ENCODE results near the gene GPC2. TPM values are rescaled to one million over a fixed set of nuclear protein-coding genes. Genes with fewer than 3 reads are reported as not detected.
"Not testable (repeated sequence)": the region's sequence is repeated elsewhere in the genome, so short reads cannot be mapped to it uniquely, and the experiment has no call there.

Gene GPC2
- total RNA-seq, 1 experiment from 2014 or later: 5.0 TPM

DNA sequence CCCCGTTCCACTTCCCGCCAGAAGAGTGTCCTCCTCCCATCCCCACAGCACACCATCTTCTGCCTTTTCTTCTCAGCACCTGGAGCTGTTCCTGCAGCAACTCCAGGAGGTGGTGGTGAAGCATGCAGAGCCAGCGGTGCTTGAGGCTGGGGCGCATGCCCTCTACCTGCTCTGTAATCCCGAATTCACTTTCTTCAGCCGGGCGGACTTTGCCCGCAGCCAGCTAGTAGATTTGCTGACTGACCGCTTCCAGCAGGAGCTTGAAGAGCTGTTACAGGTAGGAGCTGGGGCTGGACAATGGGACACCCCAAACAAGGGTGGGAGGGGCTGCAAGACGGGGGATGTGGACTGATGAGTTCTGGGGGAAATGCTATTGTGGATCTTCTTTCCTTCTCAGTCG lies 23.5 kb upstream of the GPC2 start:
- Mint-ChIP-seq H3K9me3 (ENCODE audit: unreplicated experiment) (no peaks in the 10 kb centered on the region), H3K36me3 (ENCODE audit: insufficient read depth, unreplicated experiment) (no peaks in the 10 kb centered on the region), H3K4me1 (ENCODE audit: low read depth, unreplicated experiment) (peaks cover 18% of the 10 kb centered on the region), H3K27me3 (ENCODE audit: insufficient read depth, unreplicated experiment) (no peaks in the 10 kb centered on the region), H3K27ac (ENCODE audit: unreplicated experiment) (peak overlapping the region; percentile 1), H3K4me3 (ENCODE audit: unreplicated experiment) (peak overlapping the region; percentile 18)
- BruUV-seq (replicated peaks): no TSS peak
- ChIA-PET CTCF (interaction anchor here (0.5 to 2.0 kb wide), 4 partner anchors 10 to 359 kb away, joined by 4 to 8 read pairs (median 6); no protein-coding TSS in a partner anchor), POLR2A (no interaction called here)
- Histone ChIP-seq H3K27me3 (replicated peaks; ENCODE audit: control insufficient read depth, insufficient read depth, low read length) (no peaks in the 10 kb centered on the region), H3K4me3 (ENCODE audit: low read depth, low read length) (no peak overlapping the region), H3K9me3 (no peaks in the 10 kb centered on the region), H3K4me1 (peaks cover 15% of the 10 kb centered on the region), H3K36me3 (ENCODE audit: control insufficient read depth, insufficient read depth, low read length) (no peaks in the 10 kb centered on the region)
- DNase-seq: peak; percentile 59 to 61
- TF ChIP-seq, protein P1, sequence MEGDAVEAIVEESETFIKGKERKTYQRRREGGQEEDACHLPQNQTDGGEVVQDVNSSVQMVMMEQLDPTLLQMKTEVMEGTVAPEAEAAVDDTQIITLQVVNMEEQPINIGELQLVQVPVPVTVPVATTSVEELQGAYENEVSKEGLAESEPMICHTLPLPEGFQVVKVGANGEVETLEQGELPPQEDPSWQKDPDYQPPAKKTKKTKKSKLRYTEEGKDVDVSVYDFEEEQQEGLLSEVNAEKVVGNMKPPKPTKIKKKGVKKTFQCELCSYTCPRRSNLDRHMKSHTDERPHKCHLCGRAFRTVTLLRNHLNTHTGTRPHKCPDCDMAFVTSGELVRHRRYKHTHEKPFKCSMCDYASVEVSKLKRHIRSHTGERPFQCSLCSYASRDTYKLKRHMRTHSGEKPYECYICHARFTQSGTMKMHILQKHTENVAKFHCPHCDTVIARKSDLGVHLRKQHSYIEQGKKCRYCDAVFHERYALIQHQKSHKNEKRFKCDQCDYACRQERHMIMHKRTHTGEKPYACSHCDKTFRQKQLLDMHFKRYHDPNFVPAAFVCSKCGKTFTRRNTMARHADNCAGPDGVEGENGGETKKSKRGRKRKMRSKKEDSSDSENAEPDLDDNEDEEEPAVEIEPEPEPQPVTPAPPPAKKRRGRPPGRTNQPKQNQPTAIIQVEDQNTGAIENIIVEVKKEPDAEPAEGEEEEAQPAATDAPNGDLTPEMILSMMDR (IDR thresholded peaks at IDR 0.05; ENCODE audit: insufficient read depth in 1 of 2, low read depth in 1 of 2, low read length in 1 of 2, severe bottlenecking in 1 of 2, unreplicated experiment in 1 of 2): peak in 1 of 2 experiments; percentile 4
- intact Hi-C loops (cut with micrococcal nuclease; ENCODE audit: unreplicated experiment): loop anchor here (1.0 kb wide), 2 partner anchors 10 to 17 kb away; no protein-coding TSS in a partner anchor

DNA sequence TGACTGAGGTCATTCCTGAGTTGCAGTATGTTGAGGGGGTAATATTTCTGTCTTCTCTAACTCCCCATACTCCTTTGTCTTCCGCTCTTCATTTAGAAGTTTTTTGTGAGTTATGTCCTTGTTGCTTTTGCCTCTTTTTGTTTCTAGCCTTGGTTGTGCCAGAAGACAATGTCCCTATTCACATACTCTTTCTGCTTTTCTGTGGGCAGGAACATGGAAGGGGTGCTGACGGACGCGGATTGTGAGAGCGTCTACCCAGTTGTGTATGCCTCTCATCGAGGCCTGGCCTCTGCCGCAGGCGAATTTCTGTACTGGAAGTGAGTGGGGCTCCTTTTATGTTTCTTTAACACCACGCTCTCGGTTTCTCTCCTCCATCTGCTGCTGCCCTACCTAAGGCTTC lies 21.1 kb upstream of the GPC2 start:
- Histone ChIP-seq H3K36me3 (ENCODE audit: control insufficient read depth, insufficient read depth, low read length) (no peaks in the 10 kb centered on the region), H3K4me1 (peaks cover 15% of the 10 kb centered on the region), H3K9me3 (no peaks in the 10 kb centered on the region), H3K27me3 (replicated peaks; ENCODE audit: control insufficient read depth, insufficient read depth, low read length) (no peaks in the 10 kb centered on the region), H3K4me3 (ENCODE audit: low read depth, low read length) (no peak overlapping the region)
- H3K36me3 Mint-ChIP-seq (ENCODE audit: insufficient read depth, unreplicated experiment): peaks cover 5% of the 10 kb centered on the region
- CTCF ChIA-PET: no interaction called here
- H3K4me3 Mint-ChIP-seq (ENCODE audit: unreplicated experiment): no peak overlapping the region
- no TSS peak for BruUV-seq (replicated peaks)
- no peaks in the 10 kb centered on the region for H3K27me3 Mint-ChIP-seq (ENCODE audit: insufficient read depth, unreplicated experiment)
- intact Hi-C loops (cut with micrococcal nuclease; ENCODE audit: unreplicated experiment): no loop called here
- POLR2A ChIA-PET: no interaction called here
- no peak overlapping the region for H3K27ac Mint-ChIP-seq (ENCODE audit: unreplicated experiment)
- no peaks in the 10 kb centered on the region for H3K9me3 Mint-ChIP-seq (ENCODE audit: unreplicated experiment)
- peaks cover 18% of the 10 kb centered on the region for H3K4me1 Mint-ChIP-seq (ENCODE audit: low read depth, unreplicated experiment)
- TF ChIP-seq, protein P1 (IDR thresholded peaks at IDR 0.05; ENCODE audit: insufficient read depth in 1 of 2, low read depth in 1 of 2, low read length in 1 of 2, severe bottlenecking in 1 of 2, unreplicated experiment in 1 of 2): no peak
- no peak for DNase-seq

DNA sequence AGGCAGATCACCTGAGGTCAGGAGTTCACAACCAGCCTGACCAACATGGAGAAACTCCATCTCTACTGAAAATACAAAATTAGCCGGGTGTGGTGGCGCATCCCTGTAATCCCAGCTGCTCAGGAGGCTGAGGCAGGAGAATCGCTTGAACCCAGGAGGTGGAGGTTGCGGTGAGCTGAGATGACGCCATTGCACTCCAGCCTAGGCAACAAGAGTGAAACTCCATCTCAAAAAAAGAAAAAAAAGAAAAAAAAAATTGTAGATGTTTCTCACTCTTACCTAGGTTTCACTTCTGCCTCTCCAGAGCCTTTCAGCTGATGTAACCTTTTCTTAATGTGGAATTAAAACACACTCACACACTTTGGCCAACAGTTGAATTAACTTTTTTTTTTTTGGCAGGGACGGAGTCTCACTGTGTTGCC lies 18.7 kb upstream of the GPC2 start:
- H3K36me3 ChIP-seq (ENCODE audit: control insufficient read depth, insufficient read depth, low read length); H3K4me1 Mint-ChIP-seq (ENCODE audit: low read depth, unreplicated experiment); DNase-seq; H3K36me3 Mint-ChIP-seq (ENCODE audit: insufficient read depth, unreplicated experiment); intact Hi-C loops (cut with micrococcal nuclease; ENCODE audit: unreplicated experiment); H3K27me3 ChIP-seq (replicated peaks; ENCODE audit: control insufficient read depth, insufficient read depth, low read length); H3K4me1 ChIP-seq; H3K9me3 Mint-ChIP-seq (ENCODE audit: unreplicated experiment); POLR2A ChIA-PET; H3K9me3 ChIP-seq; H3K27ac Mint-ChIP-seq (ENCODE audit: unreplicated experiment); H3K4me3 ChIP-seq (ENCODE audit: low read depth, low read length); H3K4me3 Mint-ChIP-seq (ENCODE audit: unreplicated experiment); BruUV-seq (replicated peaks); H3K27me3 Mint-ChIP-seq (ENCODE audit: insufficient read depth, unreplicated experiment): not testable (repeated sequence)
- CTCF ChIA-PET: interaction anchor here (0.6 kb wide), 1 partner anchor 63 kb away, joined by 3 read pairs; no protein-coding TSS in a partner anchor

DNA sequence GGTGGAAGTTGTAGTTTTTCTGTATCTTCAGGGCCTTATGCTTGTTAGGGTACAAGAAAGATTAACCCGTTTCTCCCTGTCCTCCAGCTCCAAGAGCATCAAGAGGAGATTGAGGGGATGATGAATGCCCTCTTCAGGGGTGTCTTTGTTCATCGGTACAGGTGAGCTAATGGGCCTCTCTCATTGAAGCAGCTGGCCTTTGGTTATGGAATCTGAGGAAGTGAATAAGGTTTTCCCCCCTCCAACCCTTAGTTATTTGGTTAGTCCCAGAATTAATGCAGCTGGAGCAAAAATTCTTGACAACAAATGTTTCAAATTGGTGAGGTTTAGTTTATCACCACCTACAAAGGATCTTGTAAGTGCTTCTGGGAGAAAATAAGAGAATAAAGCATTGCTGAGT lies 18.0 kb upstream of the GPC2 start:
- POLR2A ChIA-PET: no interaction called here
- Mint-ChIP-seq H3K4me1 (ENCODE audit: low read depth, unreplicated experiment) (peaks cover 7% of the 10 kb centered on the region), H3K27ac (ENCODE audit: unreplicated experiment) (no peak overlapping the region), H3K27me3 (ENCODE audit: insufficient read depth, unreplicated experiment) (no peaks in the 10 kb centered on the region), H3K36me3 (ENCODE audit: insufficient read depth, unreplicated experiment) (peaks cover 5% of the 10 kb centered on the region), H3K9me3 (ENCODE audit: unreplicated experiment) (no peaks in the 10 kb centered on the region), H3K4me3 (ENCODE audit: unreplicated experiment) (no peak overlapping the region)
- Histone ChIP-seq H3K36me3 (ENCODE audit: control insufficient read depth, insufficient read depth, low read length) (no peaks in the 10 kb centered on the region), H3K4me1 (peaks cover 3% of the 10 kb centered on the region; the same call in 1 of the 2 replicates), H3K4me3 (ENCODE audit: low read depth, low read length) (no peak overlapping the region), H3K27me3 (replicated peaks; ENCODE audit: control insufficient read depth, insufficient read depth, low read length) (no peaks in the 10 kb centered on the region), H3K9me3 (no peaks in the 10 kb centered on the region)
- CTCF ChIA-PET: no interaction called here
- no peak for DNase-seq
- TF ChIP-seq, protein P1 (IDR thresholded peaks at IDR 0.05; ENCODE audit: insufficient read depth in 1 of 2, low read depth in 1 of 2, low read length in 1 of 2, severe bottlenecking in 1 of 2, unreplicated experiment in 1 of 2): no peak
- intact Hi-C loops (cut with micrococcal nuclease; ENCODE audit: unreplicated experiment): no loop called here
- no TSS peak for BruUV-seq (replicated peaks)

Measured in Caco-2 (cell line).